HAP-1 (cell line): ENCODE measurements around the gene MRPS12.
"Not testable (repeated sequence)": the region's sequence is repeated elsewhere in the genome, so short reads cannot be mapped to it uniquely, and the experiment has no call there.

Experiments
- DNase-seq, 2 experiments: peaks; one replicate each; pipeline ENCODE4 v3.0.0-alpha.2; 2016 to 2020; ENCODE audit warnings: low spot score in 2 of 2
- H3K27me3 ChIP-seq: fragments of 250-450 bp; sonication (Bioruptor Pico); 2 replicates; pipeline ENCODE4 v1.5.1; 2020; ENCODE audit warnings: low read depth, mild to moderate bottlenecking, moderate library complexity
- H3K36me3 ChIP-seq: fragments of 250-450 bp; sonication (Bioruptor Pico); replicated peaks from 2 replicates; pipeline ENCODE4 v1.5.1; 2020; ENCODE audit warnings: mild to moderate bottlenecking
- H3K4me1 ChIP-seq: fragments of 250-450 bp; sonication (Bioruptor Pico); 2 replicates; pipeline ENCODE4 v1.5.1; 2020; ENCODE audit warnings: mild to moderate bottlenecking
- H3K4me3 ChIP-seq: fragments of 250-450 bp; sonication (Bioruptor Pico); 2 replicates; pipeline ENCODE4 v1.5.1; 2020; ENCODE audit warnings: mild to moderate bottlenecking, moderate library complexity
- H3K9me3 ChIP-seq: fragments of 250-450 bp; sonication (Bioruptor Pico); 2 replicates; pipeline ENCODE4 v1.5.1; 2020; ENCODE audit warnings: mild to moderate bottlenecking, moderate library complexity
- in situ Hi-C: fragments of 300-500 bp; cut with MboI; formaldehyde crosslinking; loops from 3 replicates; pipeline ENCODE4 v1.14.3; 2020; ENCODE audit warnings: low sequenced_read_pairs, inconsistent platforms, mixed read lengths

MRPS12 gene

GRCh38 chr19:38930776-38931520 lies at the start of gene MRPS12:
MRPS12 (plus strand) TSS chr19:38930944; CDS start chr19:38931295, 351 bp downstream.
- Histone ChIP-seq H3K4me3 (peak within 1 kb of the TSS; percentile 74), H3K4me1 (peaks cover 4% of the 10 kb centered on the region), H3K36me3 (peaks cover 19% of the 10 kb centered on the region), H3K27me3 (no peaks in the 10 kb centered on the region), H3K9me3 (peaks cover 17% of the 10 kb centered on the region)
- DNase-seq, result peak; percentile 99
- in situ Hi-C loops, result no loop called here

- in situ Hi-C loops, result no loop called here
Measured at GRCh38 chr19:38883286-38883685, 47.5 kb upstream of the MRPS12 start.

GRCh38 chr19:38884691-38885090 lies 46.1 kb upstream of the MRPS12 start:
- H3K9me3 ChIP-seq, in situ Hi-C loops, H3K4me1 ChIP-seq, DNase-seq, H3K36me3 ChIP-seq, H3K27me3 ChIP-seq, H3K4me3 ChIP-seq: not testable (repeated sequence)

More at GRCh38 chr19:38883286-38883685, 47.5 kb upstream of the MRPS12 start:
- DNase-seq, result no peak
- Histone ChIP-seq H3K4me3 (no peak overlapping the region), H3K36me3 (no peaks in the 10 kb centered on the region; the same call in 1 of the 2 replicates), H3K9me3 (no peaks in the 10 kb centered on the region), H3K27me3 (no peaks in the 10 kb centered on the region), H3K4me1 (no peaks in the 10 kb centered on the region)

GRCh38 chr19:38888876-38889275 lies 41.9 kb upstream of the MRPS12 start:
- in situ Hi-C loops, result no loop called here

GRCh38 chr19:38889803-38890202 lies 40.9 kb upstream of the MRPS12 start:
- DNase-seq, result no peak
- no peak overlapping the region for H3K4me3 ChIP-seq
- no peaks in the 10 kb centered on the region for H3K27me3 ChIP-seq
- H3K9me3 ChIP-seq, result no peaks in the 10 kb centered on the region
- no peaks in the 10 kb centered on the region; the same call in none of the 2 replicates for H3K36me3 ChIP-seq
- in situ Hi-C loops, result no loop called here
- no peaks in the 10 kb centered on the region for H3K4me1 ChIP-seq

More at GRCh38 chr19:38888876-38889275, 41.9 kb upstream of the MRPS12 start:
- Histone ChIP-seq H3K27me3 (no peaks in the 10 kb centered on the region), H3K9me3 (no peaks in the 10 kb centered on the region), H3K36me3 (no peaks in the 10 kb centered on the region; the same call in none of the 2 replicates), H3K4me3 (no peak overlapping the region), H3K4me1 (no peaks in the 10 kb centered on the region)
- DNase-seq, result no peak

- DNase-seq, result no peak
Measured at GRCh38 chr19:38890686-38891085, 40.1 kb upstream of the MRPS12 start.

GRCh38 chr19:38891771-38892170 lies 39.0 kb upstream of the MRPS12 start:
- H3K9me3 ChIP-seq, result no peaks in the 10 kb centered on the region
- H3K4me1 ChIP-seq, result no peaks in the 10 kb centered on the region
- in situ Hi-C loops, result no loop called here
- DNase-seq, result no peak
- no peak overlapping the region for H3K4me3 ChIP-seq
- H3K36me3 ChIP-seq, result no peaks in the 10 kb centered on the region; the same call in none of the 2 replicates
- H3K27me3 ChIP-seq, result no peaks in the 10 kb centered on the region

More at GRCh38 chr19:38890686-38891085, 40.1 kb upstream of the MRPS12 start:
- Histone ChIP-seq H3K27me3 (no peaks in the 10 kb centered on the region), H3K4me1 (no peaks in the 10 kb centered on the region), H3K9me3 (no peaks in the 10 kb centered on the region), H3K4me3 (no peak overlapping the region), H3K36me3 (no peaks in the 10 kb centered on the region; the same call in none of the 2 replicates)
- in situ Hi-C loops, result no loop called here

- DNase-seq, result no peak
- in situ Hi-C loops, result no loop called here
- no peaks in the 10 kb centered on the region for H3K27me3 ChIP-seq
- no peaks in the 10 kb centered on the region for H3K9me3 ChIP-seq
- H3K4me3 ChIP-seq, result no peak overlapping the region
- H3K36me3 ChIP-seq, result no peaks in the 10 kb centered on the region; the same call in 1 of the 2 replicates
- no peaks in the 10 kb centered on the region for H3K4me1 ChIP-seq
Measured at GRCh38 chr19:38892841-38893240, 37.9 kb upstream of the MRPS12 start.

- Histone ChIP-seq H3K9me3 (no peaks in the 10 kb centered on the region), H3K27me3 (no peaks in the 10 kb centered on the region), H3K4me3 (no peak overlapping the region), H3K4me1 (no peaks in the 10 kb centered on the region; the same call in 1 of the 2 replicates), H3K36me3 (no peaks in the 10 kb centered on the region; the same call in 1 of the 2 replicates)
- in situ Hi-C loops, result no loop called here
- no peak for DNase-seq
Measured at GRCh38 chr19:38893341-38893771, 37.4 kb upstream of the MRPS12 start.

GRCh38 chr19:38894968-38895367 lies 35.8 kb upstream of the MRPS12 start:
- Histone ChIP-seq H3K4me1 (peaks cover 6% of the 10 kb centered on the region), H3K36me3 (no peaks in the 10 kb centered on the region), H3K4me3 (no peak overlapping the region), H3K9me3 (no peaks in the 10 kb centered on the region), H3K27me3 (no peaks in the 10 kb centered on the region)
- in situ Hi-C loops, result no loop called here
- no peak for DNase-seq

GRCh38 chr19:38898788-38899446 lies 31.8 kb upstream of the MRPS12 start:
- Histone ChIP-seq H3K36me3 (no peaks in the 10 kb centered on the region), H3K9me3 (no peaks in the 10 kb centered on the region), H3K4me1 (peaks cover 28% of the 10 kb centered on the region), H3K27me3 (no peaks in the 10 kb centered on the region), H3K4me3 (peak overlapping the region; percentile 55)
- in situ Hi-C loops, result no loop called here
- DNase-seq, result peak; percentile 23 to 38

GRCh38 chr19:38899447-38900201 lies 31.1 kb upstream of the MRPS12 start, which contains the start of the genes NFKBIB and SIRT2:
NFKBIB (plus strand) TSS chr19:38899969; CDS start chr19:38900033, 64 bp downstream.
SIRT2 (minus strand) TSS chr19:38899618; CDS start chr19:38899521, 97 bp downstream.
- Histone ChIP-seq H3K9me3 (no peaks in the 10 kb centered on the region), H3K4me3 (peak within 1 kb of the TSS; percentile 55), H3K36me3 (peaks cover 2% of the 10 kb centered on the region; the same call in 1 of the 2 replicates), H3K4me1 (peaks cover 28% of the 10 kb centered on the region), H3K27me3 (no peaks in the 10 kb centered on the region)
- peak; percentile 99 to 100 for DNase-seq
- in situ Hi-C loops, result no loop called here

- in situ Hi-C loops, result no loop called here
- peak in 1 of 2 experiments; percentile 67 for DNase-seq
- peak overlapping the region; percentile 55 for H3K4me3 ChIP-seq
- peaks cover 6% of the 10 kb centered on the region for H3K36me3 ChIP-seq
- peaks cover 28% of the 10 kb centered on the region for H3K4me1 ChIP-seq
- H3K27me3 ChIP-seq, result no peaks in the 10 kb centered on the region
- H3K9me3 ChIP-seq, result no peaks in the 10 kb centered on the region
Measured at GRCh38 chr19:38900202-38900629, 30.5 kb upstream of the MRPS12 start.
